NCI-H1694 (cell line): ENCODE measurements around the gene CHST11.
"Not testable (repeated sequence)": the region's sequence is repeated elsewhere in the genome, so short reads cannot be mapped to it uniquely, and the experiment has no call there.

Source experiments
- DNase-seq: peaks from one replicate; lab custom pipeline; 2025; lab: John Stamatoyannopoulos, UW

CHST11 gene

GRCh38 chr12:104506676-104507401 is 50.1 kb downstream of the CHST11 start:
- peak; percentile 67 for DNase-seq

DNA sequence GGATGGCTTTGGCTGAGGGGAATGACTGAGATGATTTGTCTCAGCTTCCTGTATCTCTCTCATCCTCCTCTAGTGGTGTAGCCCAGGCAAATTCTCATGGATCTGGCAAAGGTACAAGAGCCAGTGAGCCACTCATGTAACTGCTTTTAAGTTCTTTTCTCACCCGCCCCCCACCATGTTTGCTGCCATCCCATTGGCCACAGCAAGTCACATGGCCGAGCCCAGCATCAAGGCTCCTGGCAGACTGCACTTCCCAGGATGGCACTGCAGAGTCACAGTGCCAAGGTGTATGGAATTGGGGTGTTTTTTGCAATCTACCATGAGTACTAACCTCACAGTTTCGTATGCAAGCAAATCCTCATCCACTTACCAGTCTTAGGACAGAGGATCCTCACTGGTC is 50.9 kb downstream of the CHST11 start:
- DNase-seq, result peak; percentile 51

GRCh38 chr12:104508752-104509446 is 52.2 kb downstream of the CHST11 start:
- DNase-seq, result no peak

GRCh38 chr12:104510145-104510872 is 53.6 kb downstream of the CHST11 start:
- DNase-seq, result no peak

DNA sequence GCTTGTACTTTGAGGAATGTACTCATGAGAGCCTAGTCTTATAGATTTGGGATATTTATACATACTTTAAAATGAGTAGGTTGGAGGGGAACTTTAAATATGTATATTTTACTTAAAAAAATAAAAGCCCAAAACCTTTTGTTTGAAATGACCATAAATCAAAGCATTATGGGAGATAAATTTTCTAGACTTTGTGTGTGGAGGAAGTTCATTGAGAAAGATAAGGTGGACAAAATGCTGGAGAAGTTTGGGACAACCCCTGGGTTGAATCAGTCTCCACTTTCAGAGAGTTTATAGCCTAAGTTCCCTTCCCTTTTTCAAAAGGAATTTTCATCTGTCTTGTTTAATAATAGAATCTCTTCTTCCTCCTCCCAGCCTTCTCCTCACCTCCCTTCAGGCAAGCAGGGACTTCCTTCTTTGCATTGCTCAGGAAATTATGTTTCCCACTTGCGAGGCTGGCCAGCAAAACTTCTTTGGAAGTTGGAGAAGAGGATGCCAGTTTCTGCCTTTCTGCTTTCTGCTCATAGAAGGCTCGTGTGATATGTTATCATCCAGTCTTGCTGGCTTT is 54.2 kb downstream of the CHST11 start:
- no peak for DNase-seq

GRCh38 chr12:104513681-104514080 is 56.9 kb downstream of the CHST11 start:
- no peak for DNase-seq

DNA sequence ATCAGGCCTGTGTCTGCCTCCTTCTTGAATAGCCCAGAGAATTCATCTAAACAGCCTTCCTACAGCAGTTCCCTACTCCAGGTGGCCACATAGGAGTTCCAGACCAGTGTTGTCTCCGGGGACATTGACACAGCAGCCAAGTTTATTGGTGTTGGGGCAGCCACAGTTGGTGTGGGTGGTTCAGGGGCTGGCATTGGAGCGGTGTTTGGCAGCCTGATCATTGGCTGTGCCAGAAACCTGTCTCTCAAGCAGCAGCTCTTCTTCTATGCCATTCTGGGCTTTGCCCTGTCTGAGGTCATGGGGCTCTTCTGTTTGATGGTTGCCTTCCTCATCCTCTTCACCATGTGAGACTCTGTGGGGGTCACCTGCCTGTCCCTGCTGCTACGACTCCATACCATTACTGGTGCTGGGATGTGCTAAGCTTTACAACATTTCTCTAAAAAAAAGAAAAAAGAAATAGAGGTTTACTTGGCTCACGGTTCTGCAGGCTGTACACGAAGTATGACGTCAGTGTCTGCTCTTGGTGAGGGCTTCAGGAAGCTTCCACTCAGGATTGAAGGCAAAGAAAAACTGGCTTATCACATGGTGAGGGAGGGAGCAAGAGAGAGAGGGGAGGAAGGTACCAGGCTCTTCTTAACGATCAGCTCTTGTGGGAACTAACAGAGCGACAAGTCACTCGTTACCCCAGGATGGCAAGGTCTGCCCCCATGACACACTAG is 57.5 kb downstream of the CHST11 start:
- DNase-seq, result peak; percentile 49

DNA sequence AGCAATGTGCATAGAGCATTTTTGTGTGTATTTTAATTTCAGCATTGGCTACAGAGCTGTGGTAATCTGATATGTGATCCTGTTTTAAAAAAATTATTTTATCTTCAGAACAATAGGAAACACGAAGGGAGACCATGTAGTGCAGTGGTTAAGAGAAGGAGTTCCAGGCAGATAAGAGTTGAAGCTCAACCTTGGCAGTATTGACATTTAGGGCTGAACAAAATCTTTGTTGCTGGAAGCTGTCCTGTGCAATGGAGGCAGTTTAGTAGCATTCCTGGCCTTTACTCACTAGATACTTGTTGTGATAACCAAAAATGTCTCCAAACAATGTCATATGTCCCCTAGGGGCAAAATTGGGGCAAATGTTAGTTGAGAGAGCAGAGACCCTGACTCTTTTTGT is 59.2 kb downstream of the CHST11 start:
- DNase-seq, result no peak

DNA sequence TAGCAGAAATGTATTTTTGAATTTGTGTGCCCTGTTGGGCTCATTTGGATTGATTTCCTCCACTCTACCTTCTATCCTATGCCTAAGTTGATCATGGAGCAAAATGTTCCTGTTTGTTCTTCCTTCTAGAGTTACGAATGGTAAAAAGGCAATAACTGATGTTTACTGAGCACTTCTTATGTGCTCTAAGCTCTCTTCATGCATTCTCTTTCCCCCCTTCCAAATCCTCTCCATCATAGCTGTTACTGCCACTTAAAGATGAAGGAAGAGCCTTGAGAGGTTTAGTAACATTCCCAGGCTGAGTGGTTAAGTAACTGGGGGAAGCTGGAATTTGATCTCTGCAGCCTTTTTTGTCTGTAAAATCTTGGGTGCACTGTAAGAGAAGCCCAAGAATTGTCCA is 60.1 kb downstream of the CHST11 start:
- no peak for DNase-seq

GRCh38 chr12:104517880-104518279 is 61.1 kb downstream of the CHST11 start:
- DNase-seq, result no peak

- DNase-seq, result no peak
Measured at GRCh38 chr12:104519190-104520019, 62.7 kb downstream of the CHST11 start.

DNA sequence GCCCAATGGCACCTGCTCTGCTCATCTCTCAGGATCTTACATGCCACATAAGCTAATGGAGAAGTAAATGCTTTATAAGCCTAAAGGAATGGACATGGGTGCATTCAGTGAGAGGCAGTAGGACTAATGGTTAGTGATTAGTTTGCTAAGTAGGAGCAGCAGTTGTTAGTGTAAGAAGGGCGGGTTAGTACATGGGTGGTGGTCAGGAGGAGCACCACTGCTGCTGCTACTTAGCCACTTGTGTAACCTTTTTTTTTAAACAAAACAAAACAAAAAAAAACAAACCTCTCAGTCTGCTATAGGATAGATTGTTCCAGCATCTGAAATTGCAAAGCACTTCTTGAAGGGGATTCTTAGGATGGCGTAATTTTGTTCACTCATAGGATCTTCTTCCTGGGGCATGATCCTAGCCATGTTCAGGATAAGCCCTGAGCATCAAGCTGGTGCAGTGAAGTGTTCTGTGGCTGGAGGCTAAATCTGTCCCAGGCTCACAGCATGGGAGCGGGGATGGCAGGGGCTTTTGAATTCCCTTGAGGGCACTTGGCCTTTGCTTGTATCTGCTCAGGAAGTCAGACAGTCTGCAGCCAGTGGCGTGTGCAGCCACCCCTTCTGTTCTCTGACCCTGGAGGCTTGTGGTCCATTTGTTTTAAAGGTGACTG is 63.6 kb downstream of the CHST11 start:
- DNase-seq, result peak; percentile 11

DNA sequence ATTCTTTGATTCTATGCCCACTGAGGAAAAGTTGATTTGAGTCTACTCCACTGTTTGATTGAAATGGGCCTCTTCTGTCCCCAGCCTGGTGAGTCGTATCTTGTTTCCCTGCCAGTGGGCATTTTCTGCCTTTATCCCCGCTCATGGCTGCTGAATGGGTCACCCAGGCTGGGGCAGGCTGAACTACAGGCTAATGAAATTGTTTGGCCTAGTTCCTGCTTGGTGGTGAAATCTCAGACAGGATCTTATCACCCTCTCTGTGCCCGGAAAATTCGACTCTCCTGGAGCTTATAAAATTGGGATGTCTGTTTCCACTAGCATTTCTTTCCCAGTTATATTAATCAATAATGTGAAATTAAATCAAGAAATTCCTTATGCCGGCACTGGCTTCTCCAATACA is 65.0 kb downstream of the CHST11 start:
- DNase-seq, result no peak

GRCh38 chr12:104522985-104523722 is 66.4 kb downstream of the CHST11 start:
- DNase-seq, result no peak

- DNase-seq, result peak; percentile 63
Measured at GRCh38 chr12:104524034-104524832, 67.5 kb downstream of the CHST11 start.

DNA sequence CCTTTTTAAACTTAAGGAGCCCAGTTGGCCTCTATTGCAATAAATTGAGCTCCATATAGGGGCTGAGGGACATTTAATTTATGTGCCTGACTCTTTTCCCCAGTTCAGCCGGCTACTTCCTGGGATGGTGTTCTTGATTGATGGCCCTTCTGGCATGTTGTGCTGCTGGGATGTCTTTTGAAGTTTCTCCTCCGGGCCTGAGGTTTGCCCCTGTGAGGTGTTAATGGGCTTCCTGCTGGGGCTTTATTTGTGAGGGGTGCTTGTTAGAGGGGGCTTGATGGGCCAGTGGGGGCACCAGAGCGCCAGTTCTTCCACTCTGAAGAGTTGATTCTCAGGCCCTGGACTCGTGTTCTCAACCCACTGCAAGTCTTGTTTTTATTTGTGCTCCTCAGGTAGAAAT is 69.6 kb downstream of the CHST11 start:
- DNase-seq, result no peak

GRCh38 chr12:104526751-104527150 is 70.0 kb downstream of the CHST11 start:
- no peak for DNase-seq

- DNase-seq, result not testable (repeated sequence)
Measured at GRCh38 chr12:104527653-104528052, 70.9 kb downstream of the CHST11 start.
